Measurements from ENCODE around the gene GPR25. TPM values are rescaled to one million over a fixed set of nuclear protein-coding genes. Genes with fewer than 3 reads are reported as not detected.
"Not testable (repeated sequence)": the region's sequence is repeated elsewhere in the genome, so short reads cannot be mapped to it uniquely, and the experiment has no call there.

The GPR25 gene
- total RNA-seq, 2 experiments from 2014 or later, result not detected

DNA sequence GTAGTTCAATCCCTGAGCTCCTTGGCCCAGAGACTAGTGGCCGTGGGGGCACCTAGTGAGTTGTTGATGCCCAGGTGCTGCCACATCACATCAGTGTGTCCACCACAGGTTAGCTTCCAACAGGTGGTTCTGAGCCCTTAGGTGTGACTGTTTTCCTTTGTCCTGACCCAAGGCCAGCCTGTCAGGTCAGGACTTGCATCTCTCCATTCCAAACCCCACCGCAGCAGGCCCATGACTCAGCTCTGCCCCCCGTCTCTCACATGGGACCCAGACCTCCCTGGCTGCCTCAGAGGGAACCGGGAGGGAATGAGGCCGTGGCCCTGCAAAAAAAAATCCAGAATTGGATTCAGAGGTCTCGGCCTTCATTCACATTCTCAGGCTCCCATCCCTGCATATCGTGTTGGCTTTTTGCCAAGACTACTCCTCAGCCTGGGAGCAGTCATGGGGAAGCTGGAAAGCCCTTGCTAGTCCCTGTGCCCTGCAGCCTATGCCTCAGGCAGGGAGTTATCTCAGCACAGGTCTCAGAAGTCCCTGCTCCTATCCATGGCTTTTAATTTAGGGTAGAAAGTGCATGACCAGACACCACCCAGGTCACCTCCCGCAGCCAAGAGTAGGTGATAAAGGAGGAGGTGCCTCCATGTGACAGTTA lies 29.1 kb downstream of the GPR25 start:
- H3K4me1 Mint-ChIP-seq, result peaks cover 10% of the 10 kb centered on the region
- H3K4me3 Mint-ChIP-seq, result no peak overlapping the region
- CTCF ChIA-PET, result interaction anchor here (1.0 kb wide), 1 partner anchor 12 kb away, joined by 3 read pairs; no protein-coding TSS in a partner anchor
- H3K27ac Mint-ChIP-seq, result no peak overlapping the region
- H3K36me3 Mint-ChIP-seq (ENCODE audit: low read depth), result no peaks in the 10 kb centered on the region
- H3K27me3 Mint-ChIP-seq, result peaks cover 22% of the 10 kb centered on the region
- no peak for ATAC-seq
- POLR2A ChIA-PET, result no interaction called here
- H3K9me3 Mint-ChIP-seq (ENCODE audit: low read depth), result no peaks in the 10 kb centered on the region
- intact Hi-C loops (cut with DNase I, micrococcal nuclease), result no loop called here
- DNase-seq, result no peak

- Mint-ChIP-seq H3K27ac (no peak overlapping the region), H3K9me3 (ENCODE audit: low read depth) (no peaks in the 10 kb centered on the region), H3K4me1 (peaks cover 11% of the 10 kb centered on the region), H3K27me3 (peaks cover 21% of the 10 kb centered on the region), H3K4me3 (no peak overlapping the region), H3K36me3 (ENCODE audit: low read depth) (no peaks in the 10 kb centered on the region)
- ChIA-PET CTCF (interaction anchor here (1.0 to 1.1 kb wide), 2 partner anchors 14 to 22 kb away, joined by 3 to 4 read pairs; no protein-coding TSS in a partner anchor), POLR2A (interaction anchor here (0.6 kb wide), 1 partner anchor 17 kb away, joined by 7 read pairs; no protein-coding TSS in a partner anchor)
- no peak for DNase-seq
- intact Hi-C loops (cut with DNase I, micrococcal nuclease), result no loop called here
- ATAC-seq, result no peak
These were observed 31.0 kb downstream of the GPR25 start for GRCh38 chr1:200903793-200904192.

GRCh38 chr1:200904772-200905171 lies 32.0 kb downstream of the GPR25 start:
- intact Hi-C loops (cut with DNase I, micrococcal nuclease), result loop anchor here (1.0 to 5.0 kb wide), 4 partner anchors 15 to 37 kb away; no protein-coding TSS in a partner anchor
- Mint-ChIP-seq H3K4me1 (peaks cover 11% of the 10 kb centered on the region), H3K36me3 (ENCODE audit: low read depth) (no peaks in the 10 kb centered on the region), H3K27me3 (peaks cover 20% of the 10 kb centered on the region), H3K4me3 (no peak overlapping the region), H3K9me3 (ENCODE audit: low read depth) (no peaks in the 10 kb centered on the region), H3K27ac (no peak overlapping the region)
- ATAC-seq (no peak), DNase-seq (no peak)
- ChIA-PET CTCF (interaction anchor here (1.2 to 2.8 kb wide), 5 partner anchors 11 to 282 kb away, joined by 3 to 13 read pairs (median 4); no protein-coding TSS in a partner anchor), POLR2A (no interaction called here)

DNA sequence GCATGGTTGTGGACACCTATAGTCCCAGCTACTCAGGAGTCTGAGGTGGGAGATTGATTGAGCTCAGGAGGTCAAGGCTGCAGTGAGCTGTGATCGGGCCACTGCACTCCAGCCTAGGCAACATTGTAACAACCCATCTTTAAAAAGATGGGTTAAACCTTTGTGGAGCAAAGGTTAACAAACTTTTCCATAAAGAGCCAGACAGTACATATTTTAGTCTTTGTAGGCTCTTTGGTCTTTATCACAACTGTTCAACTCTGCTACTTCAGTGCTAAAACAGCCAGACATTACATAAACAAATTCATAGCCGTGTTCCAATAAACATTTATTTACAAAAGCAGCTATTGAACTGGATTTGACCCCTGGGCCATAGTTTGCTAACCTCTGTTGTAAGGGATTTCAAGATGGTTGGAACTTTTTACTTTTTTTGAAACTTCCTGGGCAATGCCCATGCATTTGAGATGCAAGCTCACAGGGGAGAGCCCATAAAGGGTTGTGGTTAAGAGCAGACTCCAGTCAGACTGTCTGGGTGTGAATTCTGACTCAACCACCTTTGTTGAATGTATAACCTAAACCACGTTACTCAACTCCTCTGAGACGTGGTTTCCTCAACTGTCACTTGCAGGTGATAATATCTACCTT lies 32.8 kb downstream of the GPR25 start:
- intact Hi-C loops (cut with DNase I, micrococcal nuclease), result loop anchor here (1.0 to 5.0 kb wide), 6 partner anchors 16 to 39 kb away; no protein-coding TSS in a partner anchor
- Mint-ChIP-seq H3K27me3 (peaks cover 23% of the 10 kb centered on the region), H3K9me3 (ENCODE audit: low read depth) (no peaks in the 10 kb centered on the region), H3K27ac (no peak overlapping the region), H3K4me1 (peaks cover 11% of the 10 kb centered on the region), H3K36me3 (ENCODE audit: low read depth) (no peaks in the 10 kb centered on the region), H3K4me3 (no peak overlapping the region)
- ChIA-PET POLR2A (interaction anchor here (0.6 to 1.2 kb wide), 5 partner anchors 17 to 343 kb away, joined by 3 to 4 read pairs (median 3); no protein-coding TSS in a partner anchor), CTCF (interaction anchor here (1.0 to 2.8 kb wide), 8 partner anchors 10 to 576 kb away, joined by 3 to 13 read pairs (median 4); no protein-coding TSS in a partner anchor)
- DNase-seq, result peak; percentile 67
- peak; percentile 99 for ATAC-seq

DNA sequence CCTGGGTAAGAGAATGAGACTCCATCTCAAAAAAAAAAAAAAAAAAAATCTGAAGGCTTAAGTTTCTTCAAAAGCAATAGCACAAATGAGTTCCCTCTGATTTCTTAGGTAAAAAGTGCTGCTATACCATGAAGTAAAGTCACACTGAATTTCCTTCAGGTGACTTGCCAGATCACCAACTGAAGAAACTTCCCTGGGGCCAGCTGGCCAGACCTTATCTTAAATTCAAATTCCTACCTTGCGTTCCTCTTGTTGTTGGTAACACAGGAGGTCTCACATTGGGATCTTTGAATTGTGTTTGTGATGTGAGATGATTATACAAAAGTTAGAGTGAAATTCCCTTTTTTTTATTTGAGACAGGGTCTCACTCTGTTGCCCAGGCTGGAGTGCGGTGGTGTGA lies 33.7 kb downstream of the GPR25 start:
- Mint-ChIP-seq H3K27ac (no peak overlapping the region), H3K4me3 (no peak overlapping the region), H3K36me3 (ENCODE audit: low read depth) (no peaks in the 10 kb centered on the region), H3K9me3 (ENCODE audit: low read depth) (no peaks in the 10 kb centered on the region), H3K4me1 (peaks cover 11% of the 10 kb centered on the region), H3K27me3 (peaks cover 26% of the 10 kb centered on the region)
- intact Hi-C loops (cut with DNase I, micrococcal nuclease), result loop anchor here (1.0 to 5.0 kb wide), 3 partner anchors 18 to 40 kb away; no protein-coding TSS in a partner anchor
- ChIA-PET POLR2A (interaction anchor here (0.8 to 1.2 kb wide), 2 partner anchors 18 to 29 kb away, joined by 3 read pairs; no protein-coding TSS in a partner anchor), CTCF (interaction anchor here (0.6 to 2.8 kb wide), 4 partner anchors 18 to 575 kb away, joined by 3 to 13 read pairs (median 6); no protein-coding TSS in a partner anchor)
- DNase-seq (no peak), ATAC-seq (no peak)

DNA sequence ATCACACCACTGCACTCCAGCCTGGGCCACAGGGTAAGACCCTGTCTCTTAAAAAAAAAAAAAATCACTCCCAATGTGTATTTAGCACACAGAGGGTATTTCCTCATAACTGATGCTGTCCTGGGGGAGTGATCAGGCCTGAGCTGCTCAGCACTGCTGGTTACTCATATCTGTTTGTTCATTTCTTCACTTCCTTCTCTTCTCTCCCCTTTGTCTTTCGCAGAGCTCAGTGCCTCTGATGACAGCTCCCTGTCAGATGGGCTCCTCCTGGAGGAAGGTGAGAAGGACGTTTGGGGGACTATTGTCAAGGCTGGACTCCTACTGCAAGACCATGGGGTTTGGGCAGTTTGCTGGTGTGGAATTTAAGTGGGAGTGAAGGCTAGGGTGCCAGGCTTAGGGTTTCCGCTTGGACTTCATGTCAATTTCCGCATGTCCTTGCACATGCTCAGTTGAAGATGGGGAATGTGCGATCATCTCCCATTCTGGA lies 34.9 kb downstream of the GPR25 start:
- POLR2A ChIA-PET, result no interaction called here
- intact Hi-C loops (cut with DNase I, micrococcal nuclease), result loop anchor here in 1 of 2 experiments (2.0 to 5.0 kb wide), 2 partner anchors 17 to 40 kb away; no protein-coding TSS in a partner anchor
- Mint-ChIP-seq H3K27me3 (peaks cover 21% of the 10 kb centered on the region), H3K4me3 (no peak overlapping the region), H3K9me3 (ENCODE audit: low read depth) (no peaks in the 10 kb centered on the region), H3K36me3 (ENCODE audit: low read depth) (no peaks in the 10 kb centered on the region), H3K4me1 (peaks cover 11% of the 10 kb centered on the region), H3K27ac (no peak overlapping the region)
- DNase-seq (no peak), ATAC-seq (peak; percentile 25)
- CTCF ChIA-PET, result interaction anchor here (0.7 to 2.8 kb wide), 5 partner anchors 11 to 219 kb away, joined by 3 to 13 read pairs (median 5); no protein-coding TSS in a partner anchor

DNA sequence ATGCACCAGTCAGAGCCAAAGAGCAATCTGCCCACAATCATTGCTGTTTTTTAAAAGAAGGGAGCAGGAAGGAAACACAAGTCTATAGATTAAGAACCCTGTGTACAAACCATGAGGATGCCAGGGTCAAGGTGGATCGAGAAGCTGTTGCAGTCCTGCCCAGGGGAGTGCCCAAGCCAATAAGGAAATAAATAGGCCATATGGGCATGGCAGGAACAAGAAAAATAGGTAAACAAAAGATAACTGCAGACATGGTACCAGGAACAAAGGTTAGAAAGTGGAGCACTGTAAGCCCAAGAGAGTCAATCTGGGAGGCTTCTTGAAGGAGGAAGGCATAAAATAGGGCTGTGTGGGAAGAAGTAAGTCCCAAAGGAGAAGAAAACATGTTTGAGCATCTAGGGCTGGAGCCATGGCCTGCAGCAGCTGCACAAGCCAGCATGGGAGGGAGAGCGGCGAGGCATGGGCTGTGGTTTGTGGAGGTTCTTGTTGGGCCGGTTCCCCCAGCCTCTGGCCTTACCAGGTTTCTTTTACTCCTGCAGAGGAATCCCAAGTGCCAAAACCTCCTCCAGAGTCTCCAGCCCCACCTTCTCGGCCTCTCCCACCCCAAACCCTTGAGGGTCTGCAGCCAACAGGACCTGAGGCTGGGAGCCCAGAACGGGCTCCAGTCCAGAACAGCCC lies 35.5 kb downstream of the GPR25 start:
- Mint-ChIP-seq H3K27me3 (peaks cover 22% of the 10 kb centered on the region), H3K36me3 (ENCODE audit: low read depth) (no peaks in the 10 kb centered on the region), H3K9me3 (ENCODE audit: low read depth) (no peaks in the 10 kb centered on the region), H3K27ac (no peak overlapping the region), H3K4me3 (no peak overlapping the region), H3K4me1 (peaks cover 11% of the 10 kb centered on the region)
- ATAC-seq (no peak), DNase-seq (no peak)
- ChIA-PET POLR2A (no interaction called here), CTCF (interaction anchor here (0.7 to 1.8 kb wide), 4 partner anchors 10 to 218 kb away, joined by 3 to 6 read pairs (median 5); no protein-coding TSS in a partner anchor)
- intact Hi-C loops (cut with DNase I, micrococcal nuclease), result loop anchor here in 1 of 2 experiments (5.0 kb wide), 1 partner anchor 41 kb away; no protein-coding TSS in a partner anchor

DNA sequence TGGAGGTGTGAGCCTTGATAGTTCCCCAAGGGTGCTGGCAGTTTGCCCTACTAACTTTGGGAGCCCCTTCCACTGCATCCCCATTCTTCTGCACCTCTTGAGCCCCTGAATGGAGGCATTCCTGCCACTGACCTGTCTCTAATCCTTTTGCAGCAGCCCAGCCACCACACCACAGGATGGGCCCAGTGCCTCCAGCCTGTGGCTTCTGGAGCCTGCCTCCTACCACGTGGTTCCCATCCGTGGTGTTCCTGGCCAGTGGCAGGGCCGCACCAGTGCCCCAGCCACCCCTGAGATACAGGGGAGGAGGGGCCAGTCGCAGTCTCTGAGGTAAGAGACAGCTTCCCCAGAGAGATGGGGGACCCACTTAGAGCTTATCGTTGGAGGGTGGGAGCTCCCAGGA lies 36.3 kb downstream of the GPR25 start:
- intact Hi-C loops (cut with DNase I, micrococcal nuclease), result loop anchor here in 1 of 2 experiments (5.0 kb wide), 1 partner anchor 42 kb away; no protein-coding TSS in a partner anchor
- H3K27me3 Mint-ChIP-seq, result peaks cover 23% of the 10 kb centered on the region
- H3K9me3 Mint-ChIP-seq (ENCODE audit: low read depth), result no peaks in the 10 kb centered on the region
- ATAC-seq, result no peak
- no peak overlapping the region for H3K4me3 Mint-ChIP-seq
- H3K4me1 Mint-ChIP-seq, result peaks cover 11% of the 10 kb centered on the region
- no peak overlapping the region for H3K27ac Mint-ChIP-seq
- H3K36me3 Mint-ChIP-seq (ENCODE audit: low read depth), result no peaks in the 10 kb centered on the region
- ChIA-PET POLR2A (no interaction called here), CTCF (no interaction called here)
- DNase-seq, result no peak

DNA sequence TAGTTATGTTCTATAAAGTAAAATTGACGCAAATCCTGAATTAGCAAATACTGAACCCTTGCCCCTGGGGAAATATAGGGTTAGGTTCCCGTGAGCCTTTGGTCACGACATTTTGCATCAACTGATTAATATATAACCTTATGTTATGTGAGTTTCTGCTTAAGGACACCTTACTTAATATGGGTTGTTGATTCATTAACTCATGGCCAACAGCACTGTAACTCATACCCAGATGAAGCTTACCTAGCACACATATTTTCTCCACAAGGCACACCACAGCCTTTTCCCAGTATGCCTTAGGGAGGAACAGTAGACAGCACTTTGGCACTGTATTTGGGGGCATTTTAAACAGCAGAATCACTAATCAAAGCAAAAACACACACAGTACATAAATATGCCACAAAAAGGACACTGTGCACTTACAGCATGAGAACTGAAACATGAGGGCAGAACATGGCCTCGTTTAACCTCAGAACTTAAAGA lies 37.0 kb downstream of the GPR25 start:
- Mint-ChIP-seq H3K4me3 (no peak overlapping the region), H3K27me3 (peaks cover 23% of the 10 kb centered on the region), H3K9me3 (ENCODE audit: low read depth) (no peaks in the 10 kb centered on the region), H3K27ac (no peak overlapping the region), H3K4me1 (peaks cover 11% of the 10 kb centered on the region), H3K36me3 (ENCODE audit: low read depth) (no peaks in the 10 kb centered on the region)
- intact Hi-C loops (cut with DNase I, micrococcal nuclease), result loop anchor here in 1 of 2 experiments (5.0 kb wide), 1 partner anchor 42 kb away; no protein-coding TSS in a partner anchor
- DNase-seq (no peak), ATAC-seq (no peak)
- POLR2A ChIA-PET, result no interaction called here
- CTCF ChIA-PET, result interaction anchor here (1.3 kb wide), 1 partner anchor 23 kb away, joined by 3 read pairs; no protein-coding TSS in a partner anchor

DNA sequence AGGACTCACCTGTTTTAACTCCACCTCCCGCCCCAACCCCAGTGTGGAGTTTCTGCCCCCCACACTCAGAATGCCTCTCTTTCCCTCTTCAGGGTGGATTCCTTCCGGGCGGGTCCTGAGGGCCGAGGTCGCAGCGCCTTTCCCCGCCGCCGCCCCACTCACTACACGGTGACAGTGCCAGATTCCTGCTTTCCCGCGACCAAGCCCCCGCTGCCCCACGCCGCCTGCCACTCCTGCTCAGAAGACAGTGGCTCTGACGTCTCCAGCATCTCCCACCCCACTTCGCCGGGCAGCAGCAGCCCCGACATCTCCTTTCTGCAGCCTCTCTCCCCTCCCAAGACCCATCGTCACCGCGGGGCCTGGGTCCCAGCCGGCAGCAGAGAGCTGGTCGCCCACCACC lies 38.6 kb downstream of the GPR25 start:
- CTCF ChIA-PET, result no interaction called here
- ATAC-seq, result no peak
- POLR2A ChIA-PET, result no interaction called here
- H3K27me3 Mint-ChIP-seq, result peaks cover 23% of the 10 kb centered on the region
- no peak overlapping the region for H3K4me3 Mint-ChIP-seq
- H3K36me3 Mint-ChIP-seq (ENCODE audit: low read depth), result no peaks in the 10 kb centered on the region
- intact Hi-C loops (cut with DNase I, micrococcal nuclease), result no loop called here
- H3K9me3 Mint-ChIP-seq (ENCODE audit: low read depth), result no peaks in the 10 kb centered on the region
- H3K27ac Mint-ChIP-seq, result no peak overlapping the region
- H3K4me1 Mint-ChIP-seq, result peaks cover 4% of the 10 kb centered on the region
- no peak for DNase-seq

DNA sequence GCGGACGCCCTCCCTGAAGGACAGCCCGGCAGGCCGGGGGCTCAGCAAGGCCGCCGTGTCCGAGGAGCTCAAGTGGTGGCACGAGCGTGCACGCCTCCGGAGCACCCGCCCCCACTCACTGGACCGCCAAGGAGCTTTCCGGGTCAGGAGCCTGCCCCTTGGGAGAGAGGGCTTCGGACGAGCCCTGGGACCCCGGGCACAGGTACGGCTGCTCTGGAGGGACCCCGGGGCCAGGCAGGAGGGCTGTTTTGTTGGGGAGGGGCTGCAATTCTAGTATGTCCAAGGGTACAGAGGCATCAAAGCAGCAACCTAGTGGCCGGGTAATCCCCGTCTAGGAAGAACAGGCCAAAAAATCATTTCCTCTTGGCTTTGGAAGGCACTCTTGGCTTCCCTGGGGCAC lies 39.2 kb downstream of the GPR25 start:
- intact Hi-C loops (cut with DNase I, micrococcal nuclease); H3K4me1 Mint-ChIP-seq; H3K36me3 Mint-ChIP-seq (ENCODE audit: low read depth); CTCF ChIA-PET; DNase-seq; ATAC-seq; H3K4me3 Mint-ChIP-seq; POLR2A ChIA-PET; H3K9me3 Mint-ChIP-seq (ENCODE audit: low read depth); H3K27ac Mint-ChIP-seq: not testable (repeated sequence)
- H3K27me3 Mint-ChIP-seq, result peaks cover 23% of the 10 kb centered on the region
